Right renal cortex interstitium (tissue), 3 donors: ENCODE data around the gene STT3A. TPM values are rescaled to one million over a fixed set of nuclear protein-coding genes. Genes with fewer than 3 reads are reported as not detected.

Experiments used
- DNase-seq, 3 donors: peaks; one replicate each; pipeline ENCODE4 v3.0.0-alpha.2; 2013; ENCODE audit warnings: low read depth in 3 of 3, low spot score in 2 of 3
- polyA plus RNA-seq, 3 donors: library from polyadenylated mRNA; unstranded; fragments of 120-200 nt; gene quantifications; one replicate each; pipeline ENCODE4 v1.2.1, GENCODE V29; 2013; ENCODE audit not compliant: insufficient read length in 3 of 3

STT3A gene
- polyA plus RNA-seq, 3 donors, result 203 to 233 (median 218) TPM

- DNase-seq, result no peak
Measured at GRCh38 chr11:125645871-125646270, 53.2 kb downstream of the STT3A start.

GRCh38 chr11:125649465-125650166, 57.0 kb downstream of the STT3A start:
- DNase-seq, result no peak

- no peak for DNase-seq
Measured at GRCh38 chr11:125662689-125663088, 70.0 kb downstream of the STT3A start.

- DNase-seq, result no peak
Measured at GRCh38 chr11:125663910-125664309, 71.3 kb downstream of the STT3A start.

- no peak for DNase-seq
Measured at GRCh38 chr11:125667151-125667550, 74.5 kb downstream of the STT3A start.

GRCh38 chr11:125670172-125670571, 77.5 kb downstream of the STT3A start:
- DNase-seq, result no peak

GRCh38 chr11:125671561-125671960, 78.9 kb downstream of the STT3A start:
- DNase-seq, result no peak

Other genes with a start within 250 kb of the STT3A start
- 10 to 100 TPM in 1 of 3 donors, 1 to 10 TPM in 2; 8.5 to 11.3 (median 9.7) TPM for gene FEZ1, start 96.6 kb upstream of the STT3A start, polyA plus RNA-seq
- 100 to 1,000 TPM; 124 to 136 (median 133) TPM for gene EI24, start 23.4 kb upstream of the STT3A start, polyA plus RNA-seq
- 10 to 100 TPM; 30.1 to 36.2 (median 31.8) TPM for gene CHEK1, start 32.3 kb downstream of the STT3A start, polyA plus RNA-seq
- gene ACRV1, start 88.0 kb downstream of the STT3A start, polyA plus RNA-seq, result 1 to 10 TPM in 1 of 3 donors, under 1 TPM in 2; 0.58 to 1.4 (median 0.62) TPM
- not detected for gene PATE1, start 153.4 kb downstream of the STT3A start, polyA plus RNA-seq
- under 1 TPM in 1 of 3 donors, not detected in 2; 0.07 TPM for gene PATE2, start 186.0 kb downstream of the STT3A start, polyA plus RNA-seq
- not detected for gene PATE3, start 195.3 kb downstream of the STT3A start, polyA plus RNA-seq
- under 1 TPM in 2 of 3 donors, not detected in 1; 0.06 to 0.08 TPM for gene PATE4, start 240.5 kb downstream of the STT3A start, polyA plus RNA-seq